Activated naive CD4-positive, alpha-beta T cell (primary cell): Measurements from ENCODE around the gene PPARG.

Source experiments
- DNase-seq, 4 experiments: peaks; one replicate each; lab custom pipeline; 2025; lab: John Stamatoyannopoulos, UW

The PPARG gene

GRCh38 chr3:12312010-12312409 lies 23.1 kb downstream of the PPARG start:
- no peak for DNase-seq

DNA sequence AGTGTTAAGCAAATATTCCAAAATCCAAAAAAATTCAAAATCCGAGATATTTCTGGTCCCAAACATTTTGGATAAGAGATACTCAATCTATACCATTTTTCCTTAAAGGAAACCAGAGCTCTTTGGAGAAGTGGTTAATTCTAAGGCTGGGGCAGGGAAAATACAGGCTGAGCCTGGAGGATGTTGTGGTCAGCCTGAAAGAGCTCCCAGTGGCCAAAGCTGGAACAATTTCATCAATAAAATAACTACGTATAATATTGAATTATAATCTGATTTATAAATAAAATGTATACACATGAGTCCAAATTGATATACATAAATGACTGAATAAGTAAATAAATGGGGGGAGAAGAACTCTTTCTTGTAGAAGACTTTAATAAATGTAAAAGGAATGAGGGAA lies 24.6 kb downstream of the PPARG start:
- DNase-seq, result no peak

DNA sequence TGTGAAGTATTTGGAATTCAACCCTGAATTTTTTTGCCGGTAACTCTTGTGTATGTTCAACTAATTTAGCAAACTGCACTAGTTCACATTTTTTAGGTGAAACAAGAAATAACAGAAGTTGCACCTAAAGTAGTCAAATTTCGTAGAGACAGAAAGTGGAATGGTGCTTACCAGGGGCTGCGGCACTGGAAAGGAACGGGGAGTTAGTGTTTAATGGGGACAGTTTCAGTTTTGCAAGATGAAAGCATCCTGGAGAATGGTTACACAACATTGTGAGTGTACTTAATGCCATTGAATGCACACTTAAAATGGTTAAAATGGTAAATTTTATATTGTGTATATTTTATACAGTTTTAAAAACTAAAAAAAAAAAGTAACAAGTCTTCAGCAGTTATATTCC lies 27.4 kb downstream of the PPARG start:
- DNase-seq, result no peak

DNA sequence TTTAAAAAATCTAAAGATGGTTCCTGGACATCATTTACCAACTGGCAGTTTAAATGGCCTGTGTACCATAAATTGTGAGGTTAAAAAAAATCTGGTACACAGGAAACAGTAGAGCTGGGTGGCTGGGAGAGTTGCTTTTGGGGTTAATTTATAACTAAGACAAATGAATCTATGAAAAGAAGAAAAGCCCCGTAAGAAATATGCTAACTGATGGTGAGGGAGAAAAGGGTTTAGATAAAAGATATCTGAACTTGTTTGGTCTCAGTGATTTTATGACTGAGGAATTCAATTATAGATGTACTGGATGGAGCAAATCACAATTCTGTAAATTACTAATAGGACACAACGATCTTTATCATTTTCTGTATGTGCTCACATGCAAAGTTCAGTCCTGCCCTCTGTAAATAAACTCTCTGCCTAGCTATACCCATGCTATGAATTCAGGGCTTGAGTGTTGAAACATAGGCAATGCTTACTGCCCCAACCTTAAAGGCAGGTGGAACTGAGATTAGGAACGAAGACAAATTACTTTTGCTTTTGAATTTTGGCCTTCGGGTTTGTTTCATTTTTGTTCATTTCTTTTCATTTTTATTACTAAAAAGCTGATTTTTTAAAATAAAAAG lies 28.0 kb downstream of the PPARG start:
- DNase-seq, result no peak

- no peak for DNase-seq
Observed at GRCh38 chr3:12317914-12318313, 29.0 kb downstream of the PPARG start.

- no peak for DNase-seq
Observed at GRCh38 chr3:12318758-12319621, 30.1 kb downstream of the PPARG start.

GRCh38 chr3:12321015-12321414 lies 32.1 kb downstream of the PPARG start:
- no peak for DNase-seq

DNA sequence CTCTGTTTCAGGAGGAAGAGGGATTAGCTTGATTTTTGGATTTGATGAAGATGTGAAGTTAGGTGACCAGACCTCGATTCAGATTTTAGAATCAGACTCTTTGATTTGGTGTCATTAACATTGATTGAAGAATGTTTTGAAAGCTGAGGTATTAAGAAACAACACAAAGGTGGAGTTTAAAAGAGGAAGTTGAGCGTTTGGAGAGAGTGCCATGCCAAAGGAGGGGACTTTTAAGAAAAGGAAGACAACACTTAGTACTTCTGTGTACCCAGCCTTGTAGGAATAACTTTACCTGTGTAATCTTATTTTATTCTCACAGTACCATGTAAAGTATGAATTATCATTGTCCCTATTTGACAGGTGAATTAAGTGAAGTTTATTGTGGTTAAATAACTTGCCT lies 34.4 kb downstream of the PPARG start:
- no peak for DNase-seq

DNA sequence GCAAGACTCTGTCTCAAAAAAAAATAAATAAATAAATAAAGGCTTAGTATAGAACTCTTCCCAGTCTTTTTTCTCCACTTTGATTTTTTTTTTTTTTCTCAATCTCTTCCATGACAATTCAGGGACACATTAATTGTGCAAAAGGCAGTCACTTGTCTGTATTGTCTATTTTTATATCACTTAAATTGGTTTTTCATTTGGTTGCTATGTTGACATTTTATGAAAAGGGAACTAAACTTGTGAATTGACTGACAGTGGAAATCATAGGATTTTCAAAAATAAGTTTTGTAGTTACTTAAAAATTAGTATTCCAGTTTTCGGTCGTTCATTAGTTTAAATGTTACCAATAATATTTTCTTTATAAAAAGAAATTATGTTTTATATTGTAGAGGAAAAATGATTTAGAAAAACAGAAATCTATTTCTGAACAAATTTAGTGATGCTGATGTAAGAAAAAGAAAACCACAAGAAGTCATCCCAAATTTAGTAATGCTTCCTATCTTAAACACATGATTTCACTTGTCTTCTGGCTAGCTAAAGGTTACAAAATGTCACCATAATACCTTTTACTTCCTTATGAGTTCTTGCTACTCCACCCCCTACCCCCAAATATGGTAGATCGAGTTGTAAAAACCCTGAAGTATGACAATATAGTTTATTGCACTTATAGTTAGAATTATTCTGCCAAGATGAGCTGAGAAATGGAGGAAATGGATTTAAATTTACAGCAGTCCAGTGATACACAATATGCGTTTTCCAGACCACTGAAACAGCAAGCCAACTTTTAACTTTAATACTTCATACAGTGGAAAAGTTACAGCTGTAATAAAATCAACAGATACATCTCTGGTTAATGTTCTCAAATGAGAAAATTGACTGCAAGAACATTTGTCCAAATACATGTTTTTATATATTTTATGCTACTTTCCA lies 37.0 kb downstream of the PPARG start:
- no peak for DNase-seq

DNA sequence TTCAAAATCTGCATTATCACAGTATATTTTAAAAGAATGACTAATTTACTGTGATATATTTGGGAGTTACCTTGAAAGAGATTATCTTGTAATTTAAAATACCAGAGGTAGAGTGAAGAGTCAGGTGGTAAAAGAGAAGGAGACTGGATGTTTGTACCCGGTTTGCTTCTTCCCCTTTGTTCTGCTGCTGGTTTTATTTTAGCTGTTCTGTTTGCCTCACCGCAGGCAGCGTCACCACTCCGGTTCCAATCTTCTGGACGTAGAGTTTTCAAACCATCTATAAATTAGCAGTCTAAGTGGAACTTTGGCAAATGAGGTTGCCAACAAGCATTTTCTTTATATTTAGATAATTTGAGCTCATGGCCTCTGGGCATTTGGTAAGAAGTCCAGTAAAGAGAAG lies 38.2 kb downstream of the PPARG start:
- DNase-seq, result no peak

DNA sequence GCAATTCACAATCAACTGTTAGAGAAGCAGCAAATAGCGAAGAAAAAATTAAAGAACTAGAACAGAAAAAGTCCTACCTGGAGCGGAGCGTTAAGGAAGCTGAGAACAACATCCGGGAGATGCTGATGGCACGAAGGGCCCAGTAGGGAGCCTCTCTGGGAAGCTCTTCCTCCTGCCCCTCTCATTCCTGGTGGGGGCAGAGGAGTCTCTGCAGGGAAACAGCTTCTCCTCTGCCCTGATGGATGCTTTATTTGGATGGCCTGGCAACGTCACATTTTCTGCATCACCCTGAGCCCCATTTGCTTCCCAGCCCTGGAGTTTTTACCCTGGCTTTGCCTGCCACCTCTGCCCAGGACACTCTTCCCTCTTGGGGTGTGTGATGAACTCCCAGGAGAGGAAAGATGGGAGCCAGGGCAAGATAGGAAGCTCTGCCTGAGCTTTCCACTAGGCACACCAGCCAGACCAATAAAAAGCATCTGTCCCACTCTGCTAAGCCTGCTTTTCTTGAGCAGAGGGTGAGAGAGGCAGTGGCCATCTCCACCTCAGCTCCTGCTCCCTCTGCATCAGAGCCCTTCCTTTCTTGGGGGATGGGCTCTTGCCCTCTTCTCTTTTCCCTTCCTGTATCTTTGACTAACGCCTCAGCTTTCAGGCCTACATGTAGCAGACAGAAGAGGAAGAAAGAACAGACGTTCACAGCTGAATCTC lies 39.4 kb downstream of the PPARG start:
- DNase-seq, result no peak

DNA sequence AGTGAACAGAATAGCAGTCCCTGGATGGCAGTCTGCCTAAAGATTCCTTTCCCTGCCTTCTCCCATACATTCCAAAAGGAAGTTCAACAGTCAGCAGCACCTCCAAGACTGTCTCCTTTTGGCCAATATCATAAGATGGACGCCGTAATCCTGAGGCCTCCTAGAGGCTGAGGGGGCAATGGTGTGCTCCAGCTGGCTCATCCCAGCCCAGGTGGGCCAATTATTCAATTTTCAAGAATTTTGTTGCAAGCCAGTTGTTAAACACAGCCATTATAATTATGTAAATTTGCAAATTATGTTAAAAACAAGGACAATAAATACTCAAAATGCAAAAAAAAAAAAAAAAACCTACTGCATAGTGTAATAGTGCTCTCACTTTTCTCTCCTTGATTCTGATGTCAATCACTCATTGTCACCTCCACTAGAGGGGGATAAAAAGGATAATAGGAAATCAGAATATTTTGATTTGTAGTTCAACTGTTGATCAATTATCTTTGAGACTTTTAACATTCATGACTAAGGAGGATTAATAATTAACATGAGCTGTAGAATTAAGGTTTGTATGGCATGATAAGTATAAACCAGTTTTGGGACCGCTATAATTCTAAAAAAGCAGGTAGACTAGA lies 40.1 kb downstream of the PPARG start:
- no peak for DNase-seq

GRCh38 chr3:12334786-12335185 lies 45.9 kb downstream of the PPARG start:
- no peak for DNase-seq

DNA sequence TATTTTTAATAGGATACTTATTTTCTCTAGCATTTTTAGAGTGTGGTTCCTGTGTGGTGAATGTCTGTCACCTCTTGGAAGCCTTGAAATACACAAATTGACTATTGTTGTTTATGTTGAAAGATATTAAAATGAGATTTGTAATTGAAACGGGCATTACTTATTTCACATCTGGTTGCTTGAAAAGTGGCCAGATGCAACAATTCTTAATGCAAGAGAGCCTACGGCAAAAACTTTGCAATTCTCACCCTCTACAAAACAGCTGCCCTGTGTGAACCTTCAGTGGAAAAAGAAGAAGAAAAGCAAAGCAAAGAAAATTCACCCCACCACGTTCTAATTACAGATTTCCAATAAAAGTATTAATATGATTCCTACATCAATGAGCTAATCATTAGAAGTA lies 46.6 kb downstream of the PPARG start:
- DNase-seq, result no peak

DNA sequence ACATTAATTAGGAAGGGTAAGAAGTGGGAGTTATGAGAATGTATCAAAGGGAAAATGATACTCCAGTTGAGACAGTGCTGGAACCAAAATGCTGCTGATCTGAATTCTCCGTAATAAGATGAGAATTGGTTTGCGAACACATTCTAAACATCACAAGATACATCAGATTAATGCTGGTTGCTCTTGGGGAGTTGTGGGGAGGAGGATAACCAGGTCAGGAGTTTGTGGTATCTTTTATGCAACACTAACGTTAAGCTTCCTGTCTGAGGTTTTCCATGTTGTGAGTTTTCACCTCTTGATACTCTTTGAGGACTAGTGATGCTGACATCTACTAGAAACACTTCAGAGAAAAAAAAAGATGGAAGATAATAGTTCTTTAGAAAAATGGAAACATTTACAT lies 47.2 kb downstream of the PPARG start:
- DNase-seq, result no peak

- DNase-seq, result no peak
Observed at GRCh38 chr3:12338595-12339546, 50.0 kb downstream of the PPARG start.

- no peak for DNase-seq
Observed at GRCh38 chr3:12339701-12340480, 51.0 kb downstream of the PPARG start.

GRCh38 chr3:12340506-12340905 lies 51.6 kb downstream of the PPARG start:
- DNase-seq, result no peak

DNA sequence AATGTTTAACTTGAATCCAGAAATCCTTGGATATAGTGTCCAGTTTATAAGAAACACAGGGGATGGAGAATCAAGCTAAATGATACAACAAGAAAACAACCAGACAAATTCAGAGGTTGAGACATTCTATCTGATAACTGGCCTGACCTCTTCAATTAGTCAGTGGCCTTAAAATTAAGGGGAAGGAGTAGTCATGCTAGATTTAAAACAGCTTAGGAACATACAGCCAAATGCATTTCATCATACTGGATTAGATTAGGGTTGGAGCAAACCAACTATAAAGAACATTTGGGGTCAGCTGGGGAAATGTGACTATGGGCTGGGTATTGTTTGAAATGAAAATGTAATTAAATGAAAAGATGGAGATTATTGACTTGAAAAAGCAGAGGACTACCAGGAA lies 53.3 kb downstream of the PPARG start:
- no peak for DNase-seq
